Caco-2 (cell line): ENCODE measurements around the gene VWA8. TPM values are rescaled to one million over a fixed set of nuclear protein-coding genes. Genes with fewer than 3 reads are reported as not detected.

ENCODE experiments used
- BruUV-seq: library from RNA; stranded (reverse); fragments of 400-500 nt; replicated peaks from 2 replicates; lab custom pipeline; 2021; lab: Mats Ljungman, UMichigan
- CTCF ChIA-PET: fragments of 300-600 bp; sonication (Branson Sonifier 250); formaldehyde crosslinking; loops from one replicate; lab custom pipeline; 2022; ENCODE audit warnings: antibody characterized with exemption; lab: Charles Lee
- POLR2A ChIA-PET: fragments of 300-600 bp; sonication (Branson Sonifier 250); formaldehyde crosslinking; loops from one replicate; lab custom pipeline; 2022; ENCODE audit warnings: antibody characterized with exemption; lab: Charles Lee
- DNase-seq, 2 experiments: peaks; one replicate each; pipeline versions ENCODE4 v3.0.0 to v3.0.0-alpha.2; 2020 to 2022
- H3K27me3 ChIP-seq: replicated peaks from 2 replicates; pipeline ENCODE4 v1.6.0; 2011; ENCODE audit warnings: low read length; ENCODE audit not compliant: control insufficient read depth, insufficient read depth
- H3K36me3 ChIP-seq: 2 replicates; pipeline ENCODE4 v1.5.1; 2011; ENCODE audit warnings: low read length; ENCODE audit not compliant: control insufficient read depth, insufficient read depth
- H3K4me1 ChIP-seq: fragments of 250-450 bp; sonication (Bioruptor Pico); 2 replicates; pipeline ENCODE4 v1.5.1; 2020; ENCODE audit warnings: mild to moderate bottlenecking
- H3K4me3 ChIP-seq: 2 replicates; pipeline ENCODE4 v1.5.1; 2011; ENCODE audit warnings: low read depth, mild to moderate bottlenecking, control low read depth, low read length
- H3K9me3 ChIP-seq: fragments of 250-450 bp; sonication (Bioruptor Pico); 2 replicates; pipeline ENCODE4 v1.5.1; 2020; ENCODE audit warnings: mild to moderate bottlenecking, moderate library complexity
- H3K27ac Mint-ChIP-seq: one replicate; pipeline ENCODE4 v1.8.0; 2022; ENCODE audit warnings: mixed read lengths; ENCODE audit not compliant: unreplicated experiment
- H3K27me3 Mint-ChIP-seq: one replicate; pipeline ENCODE4 v1.8.0; 2022; ENCODE audit warnings: mixed read lengths; ENCODE audit not compliant: insufficient read depth, unreplicated experiment
- H3K36me3 Mint-ChIP-seq: one replicate; pipeline ENCODE4 v1.8.0; 2022; ENCODE audit warnings: mild to moderate bottlenecking, mixed read lengths; ENCODE audit not compliant: insufficient read depth, unreplicated experiment
- H3K4me1 Mint-ChIP-seq: one replicate; pipeline ENCODE4 v1.8.0; 2022; ENCODE audit warnings: low read depth, mixed read lengths; ENCODE audit not compliant: unreplicated experiment
- H3K4me3 Mint-ChIP-seq: one replicate; pipeline ENCODE4 v1.8.0; 2022; ENCODE audit warnings: mild to moderate bottlenecking, moderate library complexity, mixed read lengths; ENCODE audit not compliant: unreplicated experiment
- H3K9me3 Mint-ChIP-seq: one replicate; pipeline ENCODE4 v1.8.0; 2022; ENCODE audit warnings: mixed read lengths; ENCODE audit not compliant: unreplicated experiment
- intact Hi-C: fragments of 100-400 bp; cut with micrococcal nuclease; formaldehyde crosslinking; loops from one replicate; pipeline ENCODE4 v1.10.0; 2022; ENCODE audit not compliant: unreplicated experiment
- total RNA-seq: library from RNA; stranded (reverse); gene quantifications from 2 replicates; pipeline ENCODE4 v1.2.3, GENCODE V29; 2022
- TF ChIP-seq, protein P1 (sequence below), 2 experiments: fragments of 200-600 bp in 1 of 2; IDR thresholded peaks; 1 replicate in 1 of 2; 2 replicates in 1 of 2; pipeline versions ENCODE4 v1.5.1 to v1.8.0; 2011 to 2022; ENCODE audit warnings: antibody characterized with exemption in 1 of 2, control low read depth in 1 of 2, inconsistent platforms in 1 of 2, low read depth in 1 of 2, low read length in 1 of 2, mild to moderate bottlenecking in 1 of 2, moderate library complexity in 1 of 2; ENCODE audit not compliant: insufficient read depth in 1 of 2, severe bottlenecking in 1 of 2, unreplicated experiment in 1 of 2

The VWA8 gene
- total RNA-seq, 1 experiment from 2014 or later, result 20.7 TPM

DNA sequence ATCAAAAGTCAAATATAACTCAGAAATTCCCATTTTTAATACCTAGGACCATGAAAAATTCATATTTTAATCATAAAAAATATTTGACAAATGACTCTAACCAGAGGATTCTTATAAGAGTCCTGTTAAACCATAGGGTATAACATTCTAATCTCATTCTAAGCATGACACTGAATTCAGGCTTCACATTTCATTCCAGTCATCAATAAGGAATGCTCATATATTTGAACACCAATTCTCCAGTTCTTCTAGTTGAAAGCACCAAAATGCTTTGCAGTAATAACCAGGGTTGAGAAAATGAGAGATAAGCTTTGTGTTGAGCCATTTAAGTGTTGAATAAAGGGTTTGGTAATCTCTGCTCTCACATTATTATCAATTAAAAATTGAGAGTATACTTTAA, 147.5 kb downstream of the VWA8 start:
- BruUV-seq, result no TSS peak
- ChIA-PET POLR2A (no interaction called here), CTCF (no interaction called here)
- no peak overlapping the region for H3K4me3 ChIP-seq
- TF ChIP-seq, protein P1, sequence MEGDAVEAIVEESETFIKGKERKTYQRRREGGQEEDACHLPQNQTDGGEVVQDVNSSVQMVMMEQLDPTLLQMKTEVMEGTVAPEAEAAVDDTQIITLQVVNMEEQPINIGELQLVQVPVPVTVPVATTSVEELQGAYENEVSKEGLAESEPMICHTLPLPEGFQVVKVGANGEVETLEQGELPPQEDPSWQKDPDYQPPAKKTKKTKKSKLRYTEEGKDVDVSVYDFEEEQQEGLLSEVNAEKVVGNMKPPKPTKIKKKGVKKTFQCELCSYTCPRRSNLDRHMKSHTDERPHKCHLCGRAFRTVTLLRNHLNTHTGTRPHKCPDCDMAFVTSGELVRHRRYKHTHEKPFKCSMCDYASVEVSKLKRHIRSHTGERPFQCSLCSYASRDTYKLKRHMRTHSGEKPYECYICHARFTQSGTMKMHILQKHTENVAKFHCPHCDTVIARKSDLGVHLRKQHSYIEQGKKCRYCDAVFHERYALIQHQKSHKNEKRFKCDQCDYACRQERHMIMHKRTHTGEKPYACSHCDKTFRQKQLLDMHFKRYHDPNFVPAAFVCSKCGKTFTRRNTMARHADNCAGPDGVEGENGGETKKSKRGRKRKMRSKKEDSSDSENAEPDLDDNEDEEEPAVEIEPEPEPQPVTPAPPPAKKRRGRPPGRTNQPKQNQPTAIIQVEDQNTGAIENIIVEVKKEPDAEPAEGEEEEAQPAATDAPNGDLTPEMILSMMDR (IDR thresholded peaks at IDR 0.05; ENCODE audit: insufficient read depth in 1 of 2, low read depth in 1 of 2, low read length in 1 of 2, severe bottlenecking in 1 of 2, unreplicated experiment in 1 of 2), result no peak
- H3K4me1 ChIP-seq, result no peaks in the 10 kb centered on the region; the same call in 1 of the 2 replicates
- no peaks in the 10 kb centered on the region for H3K27me3 Mint-ChIP-seq
- intact Hi-C loops, result no loop called here
- H3K4me1 Mint-ChIP-seq, result no peaks in the 10 kb centered on the region
- no peaks in the 10 kb centered on the region for H3K27me3 ChIP-seq
- H3K4me3 Mint-ChIP-seq, result no peak overlapping the region
- no peaks in the 10 kb centered on the region for H3K9me3 ChIP-seq
- H3K27ac Mint-ChIP-seq, result no peak overlapping the region
- H3K36me3 ChIP-seq, result no peaks in the 10 kb centered on the region
- no peak for DNase-seq
- no peaks in the 10 kb centered on the region for H3K9me3 Mint-ChIP-seq
- peaks cover 13% of the 10 kb centered on the region for H3K36me3 Mint-ChIP-seq

DNA sequence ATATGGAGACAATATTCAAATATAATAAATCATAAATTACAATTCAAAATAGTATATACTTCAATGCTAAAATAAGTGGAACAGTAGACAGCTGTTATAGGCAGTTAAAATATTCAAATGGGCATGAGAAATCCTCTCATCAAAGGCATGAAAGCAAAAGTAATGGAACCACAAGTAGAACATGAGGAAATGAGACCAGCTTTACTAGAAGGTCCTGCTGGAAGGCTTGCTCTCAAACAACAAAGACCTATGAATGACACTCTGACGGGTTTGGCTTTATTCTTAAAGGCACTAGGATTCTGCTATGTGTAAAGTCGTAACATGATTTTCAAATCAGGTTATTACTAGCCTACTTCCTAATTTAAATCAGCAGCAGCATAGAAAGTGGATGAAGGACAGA, 148.1 kb downstream of the VWA8 start:
- ChIA-PET POLR2A (no interaction called here), CTCF (no interaction called here)
- Mint-ChIP-seq H3K4me3 (no peak overlapping the region), H3K4me1 (no peaks in the 10 kb centered on the region), H3K9me3 (no peaks in the 10 kb centered on the region), H3K27me3 (no peaks in the 10 kb centered on the region), H3K36me3 (peaks cover 13% of the 10 kb centered on the region), H3K27ac (no peak overlapping the region)
- Histone ChIP-seq H3K4me1 (no peaks in the 10 kb centered on the region; the same call in 1 of the 2 replicates), H3K27me3 (no peaks in the 10 kb centered on the region), H3K9me3 (no peaks in the 10 kb centered on the region), H3K36me3 (no peaks in the 10 kb centered on the region), H3K4me3 (no peak overlapping the region)
- TF ChIP-seq, protein P1 (IDR thresholded peaks at IDR 0.05; ENCODE audit: insufficient read depth in 1 of 2, low read depth in 1 of 2, low read length in 1 of 2, severe bottlenecking in 1 of 2, unreplicated experiment in 1 of 2), result no peak
- intact Hi-C loops, result no loop called here
- BruUV-seq, result no TSS peak
- DNase-seq, result no peak

DNA sequence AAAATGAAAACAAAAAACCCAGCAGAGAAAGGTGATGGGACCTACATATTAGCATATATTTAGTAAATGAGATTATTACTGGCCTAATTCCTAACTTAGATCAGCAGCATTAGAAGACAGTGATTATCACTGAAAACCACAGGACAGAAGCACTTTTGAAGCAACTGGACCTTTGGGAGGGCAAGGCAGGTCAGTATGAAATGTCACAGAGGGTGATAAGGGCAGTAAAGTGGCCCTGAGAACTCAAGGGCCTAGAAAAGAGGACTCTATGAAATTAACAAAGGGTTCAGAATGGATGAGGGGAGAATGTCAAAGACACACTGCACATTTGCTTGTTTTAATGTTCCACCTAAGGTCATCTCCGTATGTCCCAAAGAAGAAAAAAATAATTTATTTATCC, 148.7 kb downstream of the VWA8 start:
- Histone ChIP-seq H3K4me1 (no peaks in the 10 kb centered on the region; the same call in 1 of the 2 replicates), H3K4me3 (no peak overlapping the region), H3K27me3 (no peaks in the 10 kb centered on the region), H3K36me3 (no peaks in the 10 kb centered on the region), H3K9me3 (no peaks in the 10 kb centered on the region)
- Mint-ChIP-seq H3K36me3 (peaks cover 13% of the 10 kb centered on the region), H3K27me3 (no peaks in the 10 kb centered on the region), H3K4me1 (no peaks in the 10 kb centered on the region), H3K4me3 (no peak overlapping the region), H3K27ac (no peak overlapping the region), H3K9me3 (no peaks in the 10 kb centered on the region)
- intact Hi-C loops, result no loop called here
- TF ChIP-seq, protein P1 (IDR thresholded peaks at IDR 0.05; ENCODE audit: insufficient read depth in 1 of 2, low read depth in 1 of 2, low read length in 1 of 2, severe bottlenecking in 1 of 2, unreplicated experiment in 1 of 2), result no peak
- DNase-seq, result no peak
- CTCF ChIA-PET, result no interaction called here
- POLR2A ChIA-PET, result no interaction called here
- BruUV-seq, result no TSS peak
